Activated naive CD8-positive, alpha-beta T cell treated with anti-CD3 and anti-CD28 coated beads, Interleukin-2, amount 50 U/mL, for 24 hours (primary cell): ENCODE data around the gene DNAAF1.
"Not testable (repeated sequence)": the region's sequence is repeated elsewhere in the genome, so short reads cannot be mapped to it uniquely, and the experiment has no call there.

Source experiments
- ATAC-seq: fragments of 150-1000 bp; cut with Tn5 transposase; one replicate; pipeline ENCODE4 v1.10.0; 2021
- DNase-seq: peaks from one replicate; pipeline ENCODE4 v3.0.0; 2021
- H3K27ac Mint-ChIP-seq: one replicate; pipeline ENCODE4 v1.8.0; 2021; ENCODE audit warnings: mild to moderate bottlenecking, mixed read lengths
- H3K27me3 Mint-ChIP-seq: one replicate; pipeline ENCODE4 v1.8.0; 2021; ENCODE audit warnings: mixed read lengths
- H3K36me3 Mint-ChIP-seq: one replicate; pipeline ENCODE4 v1.8.0; 2021; ENCODE audit warnings: low read depth, mixed read lengths
- H3K4me1 Mint-ChIP-seq: one replicate; pipeline ENCODE4 v1.8.0; 2021; ENCODE audit warnings: mixed read lengths
- H3K4me3 Mint-ChIP-seq: one replicate; pipeline ENCODE4 v1.8.0; 2021; ENCODE audit warnings: mild to moderate bottlenecking, moderate library complexity, mixed read lengths
- H3K9me3 Mint-ChIP-seq: one replicate; pipeline ENCODE4 v1.8.0; 2021; ENCODE audit warnings: mixed read lengths

DNAAF1 gene

GRCh38 chr16:84195201-84196093 is 50.3 kb downstream of the DNAAF1 start:
- Mint-ChIP-seq H3K27me3 (no peaks in the 10 kb centered on the region), H3K4me3 (no peak overlapping the region)

GRCh38 chr16:84196101-84196500 is 51.0 kb downstream of the DNAAF1 start:
- H3K36me3 Mint-ChIP-seq, result no peaks in the 10 kb centered on the region
- H3K4me3 Mint-ChIP-seq, result no peak overlapping the region
- DNase-seq, result no peak
- peaks cover 16% of the 10 kb centered on the region for H3K4me1 Mint-ChIP-seq
- H3K27me3 Mint-ChIP-seq, result no peaks in the 10 kb centered on the region
- H3K27ac Mint-ChIP-seq, result no peak overlapping the region
- no peaks in the 10 kb centered on the region for H3K9me3 Mint-ChIP-seq
- ATAC-seq, result no peak

More at GRCh38 chr16:84195201-84196093, 50.3 kb downstream of the DNAAF1 start:
- no peak overlapping the region for H3K27ac Mint-ChIP-seq
- DNase-seq (no peak), ATAC-seq (no peak)
- no peaks in the 10 kb centered on the region for H3K36me3 Mint-ChIP-seq
- no peaks in the 10 kb centered on the region for H3K9me3 Mint-ChIP-seq
- peaks cover 16% of the 10 kb centered on the region for H3K4me1 Mint-ChIP-seq

- no peak overlapping the region for H3K27ac Mint-ChIP-seq
- peaks cover 16% of the 10 kb centered on the region for H3K4me1 Mint-ChIP-seq
- no peak for DNase-seq
- H3K36me3 Mint-ChIP-seq, result no peaks in the 10 kb centered on the region
- H3K4me3 Mint-ChIP-seq, result no peak overlapping the region
- no peaks in the 10 kb centered on the region for H3K27me3 Mint-ChIP-seq
- ATAC-seq, result no peak
- H3K9me3 Mint-ChIP-seq, result no peaks in the 10 kb centered on the region
These were observed 51.8 kb downstream of the DNAAF1 start for GRCh38 chr16:84196727-84197394.

- ATAC-seq (no peak), DNase-seq (no peak)
- no peaks in the 10 kb centered on the region for H3K36me3 Mint-ChIP-seq
- H3K4me3 Mint-ChIP-seq, result no peak overlapping the region
- H3K9me3 Mint-ChIP-seq, result no peaks in the 10 kb centered on the region
- H3K27me3 Mint-ChIP-seq, result no peaks in the 10 kb centered on the region
- no peak overlapping the region for H3K27ac Mint-ChIP-seq
- H3K4me1 Mint-ChIP-seq, result peaks cover 16% of the 10 kb centered on the region
These were observed 52.5 kb downstream of the DNAAF1 start for GRCh38 chr16:84197466-84198128.

- Mint-ChIP-seq H3K4me3 (no peak overlapping the region), H3K27ac (no peak overlapping the region), H3K4me1 (peaks cover 12% of the 10 kb centered on the region), H3K27me3 (no peaks in the 10 kb centered on the region), H3K9me3 (no peaks in the 10 kb centered on the region), H3K36me3 (no peaks in the 10 kb centered on the region)
- no peak for DNase-seq
- ATAC-seq, result no peak
These were observed 53.3 kb downstream of the DNAAF1 start for GRCh38 chr16:84198401-84198800.

GRCh38 chr16:84199097-84199496 is 54.0 kb downstream of the DNAAF1 start:
- no peaks in the 10 kb centered on the region for H3K9me3 Mint-ChIP-seq

GRCh38 chr16:84199861-84200260 is 54.8 kb downstream of the DNAAF1 start:
- Mint-ChIP-seq H3K4me1 (no peaks in the 10 kb centered on the region), H3K27me3 (no peaks in the 10 kb centered on the region), H3K4me3 (no peak overlapping the region), H3K9me3 (no peaks in the 10 kb centered on the region), H3K27ac (no peak overlapping the region), H3K36me3 (no peaks in the 10 kb centered on the region)
- DNase-seq, result no peak
- ATAC-seq, result no peak

More at GRCh38 chr16:84199097-84199496, 54.0 kb downstream of the DNAAF1 start:
- Mint-ChIP-seq H3K27me3 (no peaks in the 10 kb centered on the region), H3K27ac (no peak overlapping the region), H3K4me1 (peaks cover 5% of the 10 kb centered on the region), H3K4me3 (no peak overlapping the region), H3K36me3 (no peaks in the 10 kb centered on the region)
- DNase-seq, result no peak
- no peak for ATAC-seq

GRCh38 chr16:84204551-84204950 is 59.4 kb downstream of the DNAAF1 start:
- H3K27me3 Mint-ChIP-seq, DNase-seq, H3K4me3 Mint-ChIP-seq, H3K4me1 Mint-ChIP-seq, H3K36me3 Mint-ChIP-seq, ATAC-seq, H3K9me3 Mint-ChIP-seq, H3K27ac Mint-ChIP-seq: not testable (repeated sequence)

- not testable (repeated sequence) for H3K27ac Mint-ChIP-seq, ATAC-seq, H3K4me3 Mint-ChIP-seq, H3K27me3 Mint-ChIP-seq, H3K36me3 Mint-ChIP-seq, H3K4me1 Mint-ChIP-seq, H3K9me3 Mint-ChIP-seq, DNase-seq
These were observed 60.0 kb downstream of the DNAAF1 start for GRCh38 chr16:84205123-84205522.

- Mint-ChIP-seq H3K27ac (no peak overlapping the region), H3K9me3 (no peaks in the 10 kb centered on the region), H3K4me3 (no peak overlapping the region), H3K27me3 (no peaks in the 10 kb centered on the region), H3K4me1 (no peaks in the 10 kb centered on the region), H3K36me3 (no peaks in the 10 kb centered on the region)
- ATAC-seq, result no peak
- no peak for DNase-seq
These were observed 61.0 kb downstream of the DNAAF1 start for GRCh38 chr16:84205976-84206691.

- Mint-ChIP-seq H3K4me3 (no peak overlapping the region), H3K4me1 (no peaks in the 10 kb centered on the region), H3K27ac (no peak overlapping the region), H3K27me3 (no peaks in the 10 kb centered on the region), H3K36me3 (no peaks in the 10 kb centered on the region), H3K9me3 (no peaks in the 10 kb centered on the region)
- ATAC-seq (no peak), DNase-seq (no peak)
These were observed 62.1 kb downstream of the DNAAF1 start for GRCh38 chr16:84207251-84207650.

GRCh38 chr16:84207879-84208278 is 62.8 kb downstream of the DNAAF1 start:
- no peaks in the 10 kb centered on the region for H3K9me3 Mint-ChIP-seq
- no peaks in the 10 kb centered on the region for H3K27me3 Mint-ChIP-seq
- ATAC-seq (no peak), DNase-seq (no peak)
- H3K4me3 Mint-ChIP-seq, result no peak overlapping the region
- H3K27ac Mint-ChIP-seq, result no peak overlapping the region
- H3K4me1 Mint-ChIP-seq, result no peaks in the 10 kb centered on the region
- H3K36me3 Mint-ChIP-seq, result no peaks in the 10 kb centered on the region

GRCh38 chr16:84209989-84210388 is 64.9 kb downstream of the DNAAF1 start:
- ATAC-seq (no peak), DNase-seq (no peak)
- Mint-ChIP-seq H3K27ac (no peak overlapping the region), H3K4me1 (no peaks in the 10 kb centered on the region), H3K9me3 (no peaks in the 10 kb centered on the region), H3K36me3 (no peaks in the 10 kb centered on the region), H3K4me3 (no peak overlapping the region), H3K27me3 (no peaks in the 10 kb centered on the region)

GRCh38 chr16:84212154-84212553 is 67.0 kb downstream of the DNAAF1 start:
- DNase-seq (no peak), ATAC-seq (no peak)
- no peaks in the 10 kb centered on the region for H3K9me3 Mint-ChIP-seq
- no peaks in the 10 kb centered on the region for H3K27me3 Mint-ChIP-seq
- no peak overlapping the region for H3K27ac Mint-ChIP-seq
- no peaks in the 10 kb centered on the region for H3K4me1 Mint-ChIP-seq
- H3K36me3 Mint-ChIP-seq, result no peaks in the 10 kb centered on the region
- H3K4me3 Mint-ChIP-seq, result no peak overlapping the region
